Vagina (tissue), 2 donors: ENCODE measurements around the gene CECR2.

ENCODE experiments used
- POLR2A ChIP-seq, 2 donors: fragments of 450-650 bp; IDR thresholded peaks; one replicate each; pipeline ENCODE4 v1.6.1; 2017; ENCODE audit warnings: antibody characterized with exemption in 2 of 2, mild to moderate bottlenecking in 2 of 2, moderate library complexity in 2 of 2
- TF ChIP-seq, protein P1 (sequence below), 3 experiments: fragments of 450-650 bp in 2 of 3; fragments of 200-600 bp in 1 of 3; sonication (generic) in 1 of 3; IDR thresholded peaks; one replicate each; pipeline ENCODE4 v1.5.1; 2017 to 2019; ENCODE audit warnings: antibody characterized with exemption in 3 of 3, mild to moderate bottlenecking in 2 of 3, moderate library complexity in 2 of 3

DNA sequence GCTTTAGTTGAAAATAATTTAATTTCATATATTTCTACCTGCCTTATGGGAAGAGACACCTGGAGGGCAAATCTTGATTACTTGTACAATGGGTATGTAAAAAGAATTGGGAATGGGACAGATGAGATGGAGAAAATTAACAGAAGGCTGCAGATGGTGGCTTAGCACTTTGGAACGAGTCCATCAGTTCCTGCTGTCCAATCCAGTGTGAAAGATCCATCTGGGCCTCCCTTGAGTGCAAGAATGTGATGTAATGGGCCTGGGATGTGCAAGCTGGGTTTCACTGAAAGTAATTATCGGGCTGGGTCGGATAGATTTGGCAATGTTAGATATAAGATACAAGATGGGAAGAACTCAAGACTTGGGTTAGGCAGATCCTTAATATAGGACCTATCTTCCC is 42.0 kb downstream of the CECR2 start:
- TF ChIP-seq, protein P1, sequence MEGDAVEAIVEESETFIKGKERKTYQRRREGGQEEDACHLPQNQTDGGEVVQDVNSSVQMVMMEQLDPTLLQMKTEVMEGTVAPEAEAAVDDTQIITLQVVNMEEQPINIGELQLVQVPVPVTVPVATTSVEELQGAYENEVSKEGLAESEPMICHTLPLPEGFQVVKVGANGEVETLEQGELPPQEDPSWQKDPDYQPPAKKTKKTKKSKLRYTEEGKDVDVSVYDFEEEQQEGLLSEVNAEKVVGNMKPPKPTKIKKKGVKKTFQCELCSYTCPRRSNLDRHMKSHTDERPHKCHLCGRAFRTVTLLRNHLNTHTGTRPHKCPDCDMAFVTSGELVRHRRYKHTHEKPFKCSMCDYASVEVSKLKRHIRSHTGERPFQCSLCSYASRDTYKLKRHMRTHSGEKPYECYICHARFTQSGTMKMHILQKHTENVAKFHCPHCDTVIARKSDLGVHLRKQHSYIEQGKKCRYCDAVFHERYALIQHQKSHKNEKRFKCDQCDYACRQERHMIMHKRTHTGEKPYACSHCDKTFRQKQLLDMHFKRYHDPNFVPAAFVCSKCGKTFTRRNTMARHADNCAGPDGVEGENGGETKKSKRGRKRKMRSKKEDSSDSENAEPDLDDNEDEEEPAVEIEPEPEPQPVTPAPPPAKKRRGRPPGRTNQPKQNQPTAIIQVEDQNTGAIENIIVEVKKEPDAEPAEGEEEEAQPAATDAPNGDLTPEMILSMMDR (IDR thresholded peaks at IDR 0.05): no peak
- TF ChIP-seq POLR2A (IDR thresholded peaks at IDR 0.05): no peak
